DOHH2 (cell line): ENCODE data around the gene ANAPC7.
A peak's percentile ranks its signal among the peaks of the same experiment; 100 is the strongest.

ENCODE experiments used
- H3F3A ChIP-seq: fragments of 200-600 bp; sonication (generic), shearing (Covaris generic); 2 replicates; pipeline ENCODE4 v1.6.0; 2016; ENCODE audit warnings: antibody characterized with exemption, mild to moderate bottlenecking; ENCODE audit not compliant: control insufficient read depth, insufficient read depth
- H3K27ac ChIP-seq: fragments of 200-600 bp; sonication (generic); 2 replicates; pipeline ENCODE4 v1.5.1; 2014; ENCODE audit warnings: low read depth, mild to moderate bottlenecking, low read length, moderate library complexity
- H3K27me3 ChIP-seq: fragments of 200-600 bp; sonication (generic); 2 replicates; pipeline ENCODE4 v1.6.1; 2014; ENCODE audit warnings: mild to moderate bottlenecking, low read length, mixed read lengths; ENCODE audit not compliant: control insufficient read depth
- H3K36me3 ChIP-seq: fragments of 200-600 bp; sonication (generic); 2 replicates; pipeline ENCODE4 v1.6.1; 2014; ENCODE audit warnings: mild to moderate bottlenecking, low read length, moderate library complexity, mixed read lengths; ENCODE audit not compliant: control insufficient read depth
- H3K4me1 ChIP-seq: fragments of 200-600 bp; sonication (generic); 2 replicates; pipeline ENCODE4 v1.6.1; 2014; ENCODE audit warnings: mild to moderate bottlenecking, low read length, mixed read lengths; ENCODE audit not compliant: control insufficient read depth
- H3K4me2 ChIP-seq: fragments of 200-600 bp; sonication (generic); 2 replicates; pipeline ENCODE4 v1.6.0; 2014; ENCODE audit warnings: mild to moderate bottlenecking, low read length, moderate library complexity
- H3K4me3 ChIP-seq: fragments of 200-600 bp; sonication (generic); 2 replicates; pipeline ENCODE4 v1.5.1; 2014; ENCODE audit warnings: mild to moderate bottlenecking, low read length, mixed read lengths
- H3K79me2 ChIP-seq: fragments of 200-600 bp; sonication (generic); 2 replicates; pipeline ENCODE4 v1.6.1; 2014; ENCODE audit warnings: mild to moderate bottlenecking, low read length, mixed read lengths; ENCODE audit not compliant: control insufficient read depth
- H3K9me2 ChIP-seq: fragments of 200-600 bp; sonication (generic); replicated peaks from 2 replicates; pipeline ENCODE4 v1.6.1; 2014; ENCODE audit warnings: mild to moderate bottlenecking, low read length, mixed read lengths; ENCODE audit not compliant: control insufficient read depth
- H3K9me3 ChIP-seq: fragments of 200-600 bp; sonication (generic); 2 replicates; pipeline ENCODE4 v1.6.1; 2014; ENCODE audit warnings: antibody characterized with exemption, low read length, mixed read lengths; ENCODE audit not compliant: control insufficient read depth, insufficient read depth
- H4K20me1 ChIP-seq: fragments of 200-600 bp; sonication (generic); 2 replicates; pipeline ENCODE4 v1.6.0; 2014; ENCODE audit warnings: low read depth, mild to moderate bottlenecking, antibody characterized with exemption, low read length, moderate library complexity; ENCODE audit not compliant: control insufficient read depth, insufficient read depth
- EZH2phosphoT487 ChIP-seq: fragments of 200-600 bp; sonication (generic); IDR thresholded peaks from 2 replicates; pipeline ENCODE4 v1.6.1; 2017; ENCODE audit warnings: borderline replicate concordance, mild to moderate bottlenecking, antibody characterized with exemption, low read length, moderate library complexity, mixed read lengths
- TF ChIP-seq, protein P1 (sequence below): fragments of 200-600 bp; sonication (generic); IDR thresholded peaks from one replicate; pipeline ENCODE4 v1.5.1; 2014; ENCODE audit warnings: antibody characterized with exemption, mild to moderate bottlenecking, low read depth, low read length; ENCODE audit not compliant: poor library complexity, severe bottlenecking

Gene ANAPC7

GRCh38 chr12:110339184-110339952, 64.1 kb downstream of the ANAPC7 start:
- no peaks in the 10 kb centered on the region for H3K27me3 ChIP-seq
- peak overlapping the region; percentile 5; the same call in 1 of the 2 replicates for H3K4me2 ChIP-seq
- H3K27ac ChIP-seq: peak overlapping the region; percentile 40
- H3K79me2 ChIP-seq: peaks cover 17% of the 10 kb centered on the region; the same call in 1 of the 2 replicates
- TF ChIP-seq EZH2phosphoT487: no peak
- TF ChIP-seq, protein P1, sequence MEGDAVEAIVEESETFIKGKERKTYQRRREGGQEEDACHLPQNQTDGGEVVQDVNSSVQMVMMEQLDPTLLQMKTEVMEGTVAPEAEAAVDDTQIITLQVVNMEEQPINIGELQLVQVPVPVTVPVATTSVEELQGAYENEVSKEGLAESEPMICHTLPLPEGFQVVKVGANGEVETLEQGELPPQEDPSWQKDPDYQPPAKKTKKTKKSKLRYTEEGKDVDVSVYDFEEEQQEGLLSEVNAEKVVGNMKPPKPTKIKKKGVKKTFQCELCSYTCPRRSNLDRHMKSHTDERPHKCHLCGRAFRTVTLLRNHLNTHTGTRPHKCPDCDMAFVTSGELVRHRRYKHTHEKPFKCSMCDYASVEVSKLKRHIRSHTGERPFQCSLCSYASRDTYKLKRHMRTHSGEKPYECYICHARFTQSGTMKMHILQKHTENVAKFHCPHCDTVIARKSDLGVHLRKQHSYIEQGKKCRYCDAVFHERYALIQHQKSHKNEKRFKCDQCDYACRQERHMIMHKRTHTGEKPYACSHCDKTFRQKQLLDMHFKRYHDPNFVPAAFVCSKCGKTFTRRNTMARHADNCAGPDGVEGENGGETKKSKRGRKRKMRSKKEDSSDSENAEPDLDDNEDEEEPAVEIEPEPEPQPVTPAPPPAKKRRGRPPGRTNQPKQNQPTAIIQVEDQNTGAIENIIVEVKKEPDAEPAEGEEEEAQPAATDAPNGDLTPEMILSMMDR: no peak
- peaks cover 2% of the 10 kb centered on the region; the same call in 1 of the 2 replicates for H4K20me1 ChIP-seq
- no peaks in the 10 kb centered on the region for H3K9me2 ChIP-seq
- H3K4me3 ChIP-seq: 0 out of 2 replicates have a peak overlapping the region, but pooled peaks have one; percentile 8
- peaks cover 99% of the 10 kb centered on the region for H3K36me3 ChIP-seq
- peaks cover 19% of the 10 kb centered on the region for H3F3A ChIP-seq
- H3K9me3 ChIP-seq: no peaks in the 10 kb centered on the region
- H3K4me1 ChIP-seq: peaks cover 29% of the 10 kb centered on the region

GRCh38 chr12:110338754-110339153, 64.8 kb downstream of the ANAPC7 start:
- no peaks in the 10 kb centered on the region for H3K27me3 ChIP-seq
- H3K9me3 ChIP-seq: no peaks in the 10 kb centered on the region
- peaks cover 17% of the 10 kb centered on the region; the same call in 1 of the 2 replicates for H3K79me2 ChIP-seq
- peak overlapping the region; percentile 40 for H3K27ac ChIP-seq
- H3K4me2 ChIP-seq: peak overlapping the region; percentile 5
- peaks cover 29% of the 10 kb centered on the region for H3K4me1 ChIP-seq
- no peaks in the 10 kb centered on the region; the same call in 1 of the 2 replicates for H4K20me1 ChIP-seq
- peaks cover 99% of the 10 kb centered on the region for H3K36me3 ChIP-seq
- H3K4me3 ChIP-seq: peak overlapping the region; percentile 8; the same call in 1 of the 2 replicates
- peaks cover 19% of the 10 kb centered on the region for H3F3A ChIP-seq
- no peak for TF ChIP-seq EZH2phosphoT487
- TF ChIP-seq, protein P1: peak; percentile 35
- no peaks in the 10 kb centered on the region for H3K9me2 ChIP-seq

DNA sequence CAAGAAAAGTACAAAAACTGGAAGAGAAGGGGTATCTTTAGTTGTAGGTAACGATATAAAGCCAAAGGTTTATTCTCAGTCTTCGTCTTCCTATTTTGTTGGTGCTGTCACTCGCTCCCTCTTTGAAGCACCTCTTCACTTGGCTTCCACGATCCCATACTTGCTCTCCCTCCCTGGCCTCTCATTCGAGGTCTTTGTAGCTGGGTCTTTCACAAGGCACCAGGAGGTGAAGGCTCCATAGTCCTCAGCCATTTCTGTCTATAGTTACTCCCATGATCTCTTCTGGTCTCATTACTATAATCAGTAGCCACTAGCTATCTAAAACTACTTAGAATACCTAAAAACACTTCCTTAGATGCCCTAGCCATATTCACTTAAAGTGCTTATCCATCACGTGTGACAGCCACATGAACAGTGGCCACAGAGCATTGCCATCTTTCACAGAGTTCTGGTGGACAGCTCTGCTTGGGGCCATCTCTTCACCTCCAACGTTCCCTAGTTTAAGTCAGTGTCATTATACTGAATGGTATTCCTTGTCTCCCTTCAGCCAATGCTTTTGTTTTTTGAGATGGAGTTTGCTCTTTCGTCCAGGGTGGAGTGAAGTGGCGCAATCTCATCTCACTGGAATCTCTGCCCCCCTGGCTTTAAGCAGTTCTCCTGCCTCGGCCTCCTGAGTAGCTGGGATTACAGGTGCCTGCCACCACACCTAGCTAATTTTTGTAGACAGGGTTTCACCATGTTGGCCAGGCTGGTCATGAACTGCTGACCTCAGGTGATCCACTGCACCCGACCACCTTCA, 65.4 kb downstream of the ANAPC7 start:
- Histone ChIP-seq H3K79me2 (peaks cover 17% of the 10 kb centered on the region; the same call in 1 of the 2 replicates), H3K36me3 (peaks cover 99% of the 10 kb centered on the region), H3K4me1 (peaks cover 29% of the 10 kb centered on the region), H3K27ac (0 out of 2 replicates have a peak overlapping the region, but pooled peaks have one; percentile 16), H3K9me3 (no peaks in the 10 kb centered on the region), H3K4me2 (peak overlapping the region; percentile 5; the same call in 1 of the 2 replicates), H4K20me1 (no peaks in the 10 kb centered on the region; the same call in 1 of the 2 replicates), H3K4me3 (no peak overlapping the region; the same call in 1 of the 2 replicates), H3K9me2 (no peaks in the 10 kb centered on the region), H3F3A (peaks cover 17% of the 10 kb centered on the region), H3K27me3 (no peaks in the 10 kb centered on the region)
- TF ChIP-seq EZH2phosphoT487: no peak
- TF ChIP-seq, protein P1: no peak
